GM23338 (cell line): ENCODE measurements around the gene LSM14A. TPM values are rescaled to one million over a fixed set of nuclear protein-coding genes. Genes with fewer than 3 reads are reported as not detected.

Experiments
- ATAC-seq: fragments of 200-7000 bp; cut with Tn5 transposase; 3 replicates; pipeline ENCODE4 v1.9.1; 2020
- DNase-seq: peaks from one replicate; pipeline ENCODE4 v3.0.0-alpha.2; 2015; ENCODE audit warnings: low spot score
- H2AFZ ChIP-seq: fragments of 200-600 bp; sonication (generic); 2 replicates; pipeline ENCODE4 v1.8.0; 2016; ENCODE audit warnings: antibody characterized with exemption, mild to moderate bottlenecking, moderate library complexity
- H3F3A ChIP-seq: fragments of 200-600 bp; sonication (generic); replicated peaks from 2 replicates; pipeline ENCODE4 v1.8.0; 2017; ENCODE audit warnings: antibody characterized with exemption, mixed run types, low read depth
- H3K27ac ChIP-seq: fragments of 200-600 bp; sonication (generic); 2 replicates; pipeline ENCODE4 v1.6.1; 2016; ENCODE audit warnings: low read depth
- H3K27me3 ChIP-seq: fragments of 200-600 bp; sonication (generic); 2 replicates; pipeline ENCODE4 v1.8.0; 2016; ENCODE audit warnings: mild to moderate bottlenecking, mixed run types, moderate library complexity; ENCODE audit not compliant: insufficient read depth
- H3K36me3 ChIP-seq: fragments of 200-600 bp; sonication (generic); 2 replicates; pipeline ENCODE4 v1.8.0; 2016; ENCODE audit warnings: mild to moderate bottlenecking; ENCODE audit not compliant: insufficient read depth
- H3K4me1 ChIP-seq: fragments of 200-600 bp; sonication (generic); 2 replicates; pipeline ENCODE4 v1.8.0; 2016; ENCODE audit warnings: mild to moderate bottlenecking, moderate library complexity; ENCODE audit not compliant: insufficient read depth
- H3K4me2 ChIP-seq: fragments of 200-600 bp; sonication (generic); 2 replicates; pipeline ENCODE4 v1.7.1; 2017; ENCODE audit warnings: mixed run types
- H3K4me3 ChIP-seq: fragments of 200-600 bp; sonication (generic); 2 replicates; pipeline ENCODE4 v1.6.1; 2016; ENCODE audit warnings: mixed run types
- H3K79me2 ChIP-seq: fragments of 200-600 bp; sonication (generic); replicated peaks from 2 replicates; pipeline ENCODE4 v1.8.0; 2017; ENCODE audit warnings: mild to moderate bottlenecking; ENCODE audit not compliant: insufficient read depth
- H3K9me2 ChIP-seq: fragments of 200-600 bp; sonication (generic); 2 replicates; pipeline ENCODE4 v1.8.0; 2017; ENCODE audit not compliant: insufficient read depth
- H4K20me1 ChIP-seq: fragments of 200-600 bp; sonication (generic); replicated peaks from 2 replicates; pipeline ENCODE4 v1.8.0; 2017; ENCODE audit warnings: mild to moderate bottlenecking; ENCODE audit not compliant: insufficient read depth
- H3K27ac Mint-ChIP-seq: 2 replicates; pipeline ENCODE4 v1.8.0; 2020; ENCODE audit warnings: inconsistent platforms, mild to moderate bottlenecking, moderate library complexity, mixed read lengths
- H3K27me3 Mint-ChIP-seq: 3 replicates; pipeline ENCODE4 v1.8.0; 2022; ENCODE audit warnings: low read depth, mild to moderate bottlenecking, moderate library complexity, mixed read lengths, inconsistent platforms; ENCODE audit not compliant: insufficient read depth, poor library complexity
- H3K36me3 Mint-ChIP-seq: 3 replicates; pipeline ENCODE4 v1.8.0; 2021; ENCODE audit warnings: low read depth, mild to moderate bottlenecking, inconsistent platforms, moderate library complexity, mixed read lengths
- H3K4me1 Mint-ChIP-seq: 3 replicates; pipeline ENCODE4 v1.8.0; 2020; ENCODE audit warnings: mild to moderate bottlenecking, inconsistent platforms, mixed read lengths
- H3K4me3 Mint-ChIP-seq: 3 replicates; pipeline ENCODE4 v1.8.0; 2021; ENCODE audit warnings: moderate library complexity, mild to moderate bottlenecking, inconsistent platforms, mixed read lengths
- H3K9me3 Mint-ChIP-seq: 3 replicates; pipeline ENCODE4 v1.8.0; 2020; ENCODE audit warnings: moderate library complexity, mild to moderate bottlenecking, inconsistent platforms, mixed read lengths
- CREB1 ChIP-seq: fragments of 250-450 bp; sonication (Bioruptor Pico); IDR thresholded peaks from 2 replicates; pipeline ENCODE4 v1.5.0; 2020; ENCODE audit warnings: low read depth, mild to moderate bottlenecking, moderate library complexity
- EZH2 ChIP-seq: fragments of 200-600 bp; sonication (generic); IDR thresholded peaks from one replicate; pipeline ENCODE4 v1.8.0; 2017; ENCODE audit warnings: antibody characterized with exemption, mild to moderate bottlenecking, low read depth; ENCODE audit not compliant: unreplicated experiment
- EZH2phosphoT487 ChIP-seq: fragments of 200-600 bp; sonication (generic); IDR thresholded peaks from one replicate; pipeline ENCODE4 v1.8.1; 2018; ENCODE audit warnings: antibody characterized with exemption; ENCODE audit not compliant: unreplicated experiment
- JUNB ChIP-seq: IDR thresholded peaks from one replicate; pipeline ENCODE4 v1.6.1; 2016; ENCODE audit warnings: antibody characterized with exemption; ENCODE audit not compliant: unreplicated experiment
- NANOG ChIP-seq: IDR thresholded peaks from 2 replicates; pipeline ENCODE4 v1.6.1; 2016; ENCODE audit warnings: antibody characterized with exemption, borderline replicate concordance
- POLR2AphosphoS5 ChIP-seq: IDR thresholded peaks from 2 replicates; pipeline ENCODE4 v1.6.1; 2016; ENCODE audit warnings: antibody characterized with exemption, low read depth
- STAT1 ChIP-seq: IDR thresholded peaks from one replicate; pipeline ENCODE4 v1.6.1; 2016; ENCODE audit warnings: antibody characterized with exemption; ENCODE audit not compliant: unreplicated experiment
- ZNF114 ChIP-seq: fragments of 250-450 bp; sonication (Bioruptor Pico); IDR thresholded peaks from 2 replicates; pipeline ENCODE4 v1.5.0; 2020; ENCODE audit warnings: mild to moderate bottlenecking, moderate library complexity
- ZNF331 ChIP-seq: fragments of 250-450 bp; sonication (Bioruptor Pico); IDR thresholded peaks from 2 replicates; pipeline ENCODE4 v1.5.0; 2020; ENCODE audit warnings: low read depth, mild to moderate bottlenecking, moderate library complexity
- polyA plus RNA-seq: library from polyadenylated mRNA; unstranded; fragments of >200 nt; fragmentation: Nextera tagmentation; extraction: Ambion mirVana; gene quantifications from 2 replicates; pipeline ENCODE4 v1.2.1, GENCODE V29; 2016
- total RNA-seq: library from RNA; depleted of rRNA; stranded (reverse); fragments of >200 nt; shearing (Covaris generic); gene quantifications from 2 replicates; pipeline ENCODE4 v1.2.3, GENCODE V29; 2014
- TF ChIP-seq, protein P1 (sequence below): fragments of 250-450 bp; sonication (Bioruptor Pico); IDR thresholded peaks from 2 replicates; pipeline ENCODE4 v1.5.0; 2020; ENCODE audit warnings: mild to moderate bottlenecking, moderate library complexity
- TF ChIP-seq, protein P2 (sequence below): IDR thresholded peaks from 2 replicates; pipeline ENCODE4 v1.6.1; 2016; ENCODE audit warnings: antibody characterized with exemption
- TF ChIP-seq, protein P3 (sequence below), 2 experiments: fragments of 200-600 bp in 1 of 2; sonication (generic) in 1 of 2; conservative IDR thresholded peaks; 2 replicates each; pipeline versions ENCODE4 v1.5.1 to v1.6.1; 2016 to 2017; ENCODE audit warnings: antibody characterized with exemption in 2 of 2, low read depth in 2 of 2, mild to moderate bottlenecking in 2 of 2, moderate library complexity in 1 of 2
- TF ChIP-seq, protein P4 (sequence below): IDR thresholded peaks from one replicate; pipeline ENCODE4 v1.6.1; 2018; ENCODE audit warnings: antibody characterized with exemption; ENCODE audit not compliant: unreplicated experiment

LSM14A gene
- total and polyA plus RNA-seq, 2 experiments from 2014 or later, result 109 to 166 TPM

DNA sequence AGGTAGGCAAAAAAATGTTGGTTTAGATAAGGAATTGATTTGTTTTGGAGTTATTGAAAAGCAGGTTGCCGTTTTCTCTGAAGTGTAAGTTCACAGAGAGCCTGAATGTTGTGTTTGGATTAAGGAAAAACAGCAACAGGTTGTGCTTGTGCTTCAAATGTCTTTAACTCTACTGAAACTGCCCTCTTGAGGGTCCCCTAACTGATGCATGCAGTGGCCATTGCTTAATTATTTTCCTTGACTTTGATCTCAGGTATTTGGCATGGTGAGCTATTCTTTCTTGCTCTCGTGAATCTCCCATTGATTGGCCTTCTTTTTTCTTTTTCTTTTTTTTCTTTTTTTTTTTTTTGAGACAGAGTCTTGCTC is 85.2 kb downstream of the LSM14A start:
- no peak overlapping the region for H3K27ac ChIP-seq
- Mint-ChIP-seq H3K36me3 (no peaks in the 10 kb centered on the region), H3K27me3 (peaks cover 15% of the 10 kb centered on the region), H3K4me1 (peaks cover 22% of the 10 kb centered on the region), H3K27ac (no peak overlapping the region), H3K4me3 (no peak overlapping the region), H3K9me3 (peaks cover 3% of the 10 kb centered on the region; the same call in 1 of the 3 replicates)
- no peak for ATAC-seq
- no peaks in the 10 kb centered on the region for H3K36me3 ChIP-seq
- H2AFZ ChIP-seq, result no peak overlapping the region
- peaks cover 6% of the 10 kb centered on the region; the same call in 1 of the 2 replicates for H3F3A ChIP-seq
- no peak overlapping the region for H3K4me3 ChIP-seq
- TF ChIP-seq ZNF114 (CRISPR knock-in tag) (no peak), EZH2phosphoT487 (no peak), CREB1 (no peak), POLR2AphosphoS5 (no peak), EZH2 (no peak), NANOG (no peak), STAT1 (no peak), ZNF331 (no peak), JUNB (no peak)
- TF ChIP-seq, protein P1, sequence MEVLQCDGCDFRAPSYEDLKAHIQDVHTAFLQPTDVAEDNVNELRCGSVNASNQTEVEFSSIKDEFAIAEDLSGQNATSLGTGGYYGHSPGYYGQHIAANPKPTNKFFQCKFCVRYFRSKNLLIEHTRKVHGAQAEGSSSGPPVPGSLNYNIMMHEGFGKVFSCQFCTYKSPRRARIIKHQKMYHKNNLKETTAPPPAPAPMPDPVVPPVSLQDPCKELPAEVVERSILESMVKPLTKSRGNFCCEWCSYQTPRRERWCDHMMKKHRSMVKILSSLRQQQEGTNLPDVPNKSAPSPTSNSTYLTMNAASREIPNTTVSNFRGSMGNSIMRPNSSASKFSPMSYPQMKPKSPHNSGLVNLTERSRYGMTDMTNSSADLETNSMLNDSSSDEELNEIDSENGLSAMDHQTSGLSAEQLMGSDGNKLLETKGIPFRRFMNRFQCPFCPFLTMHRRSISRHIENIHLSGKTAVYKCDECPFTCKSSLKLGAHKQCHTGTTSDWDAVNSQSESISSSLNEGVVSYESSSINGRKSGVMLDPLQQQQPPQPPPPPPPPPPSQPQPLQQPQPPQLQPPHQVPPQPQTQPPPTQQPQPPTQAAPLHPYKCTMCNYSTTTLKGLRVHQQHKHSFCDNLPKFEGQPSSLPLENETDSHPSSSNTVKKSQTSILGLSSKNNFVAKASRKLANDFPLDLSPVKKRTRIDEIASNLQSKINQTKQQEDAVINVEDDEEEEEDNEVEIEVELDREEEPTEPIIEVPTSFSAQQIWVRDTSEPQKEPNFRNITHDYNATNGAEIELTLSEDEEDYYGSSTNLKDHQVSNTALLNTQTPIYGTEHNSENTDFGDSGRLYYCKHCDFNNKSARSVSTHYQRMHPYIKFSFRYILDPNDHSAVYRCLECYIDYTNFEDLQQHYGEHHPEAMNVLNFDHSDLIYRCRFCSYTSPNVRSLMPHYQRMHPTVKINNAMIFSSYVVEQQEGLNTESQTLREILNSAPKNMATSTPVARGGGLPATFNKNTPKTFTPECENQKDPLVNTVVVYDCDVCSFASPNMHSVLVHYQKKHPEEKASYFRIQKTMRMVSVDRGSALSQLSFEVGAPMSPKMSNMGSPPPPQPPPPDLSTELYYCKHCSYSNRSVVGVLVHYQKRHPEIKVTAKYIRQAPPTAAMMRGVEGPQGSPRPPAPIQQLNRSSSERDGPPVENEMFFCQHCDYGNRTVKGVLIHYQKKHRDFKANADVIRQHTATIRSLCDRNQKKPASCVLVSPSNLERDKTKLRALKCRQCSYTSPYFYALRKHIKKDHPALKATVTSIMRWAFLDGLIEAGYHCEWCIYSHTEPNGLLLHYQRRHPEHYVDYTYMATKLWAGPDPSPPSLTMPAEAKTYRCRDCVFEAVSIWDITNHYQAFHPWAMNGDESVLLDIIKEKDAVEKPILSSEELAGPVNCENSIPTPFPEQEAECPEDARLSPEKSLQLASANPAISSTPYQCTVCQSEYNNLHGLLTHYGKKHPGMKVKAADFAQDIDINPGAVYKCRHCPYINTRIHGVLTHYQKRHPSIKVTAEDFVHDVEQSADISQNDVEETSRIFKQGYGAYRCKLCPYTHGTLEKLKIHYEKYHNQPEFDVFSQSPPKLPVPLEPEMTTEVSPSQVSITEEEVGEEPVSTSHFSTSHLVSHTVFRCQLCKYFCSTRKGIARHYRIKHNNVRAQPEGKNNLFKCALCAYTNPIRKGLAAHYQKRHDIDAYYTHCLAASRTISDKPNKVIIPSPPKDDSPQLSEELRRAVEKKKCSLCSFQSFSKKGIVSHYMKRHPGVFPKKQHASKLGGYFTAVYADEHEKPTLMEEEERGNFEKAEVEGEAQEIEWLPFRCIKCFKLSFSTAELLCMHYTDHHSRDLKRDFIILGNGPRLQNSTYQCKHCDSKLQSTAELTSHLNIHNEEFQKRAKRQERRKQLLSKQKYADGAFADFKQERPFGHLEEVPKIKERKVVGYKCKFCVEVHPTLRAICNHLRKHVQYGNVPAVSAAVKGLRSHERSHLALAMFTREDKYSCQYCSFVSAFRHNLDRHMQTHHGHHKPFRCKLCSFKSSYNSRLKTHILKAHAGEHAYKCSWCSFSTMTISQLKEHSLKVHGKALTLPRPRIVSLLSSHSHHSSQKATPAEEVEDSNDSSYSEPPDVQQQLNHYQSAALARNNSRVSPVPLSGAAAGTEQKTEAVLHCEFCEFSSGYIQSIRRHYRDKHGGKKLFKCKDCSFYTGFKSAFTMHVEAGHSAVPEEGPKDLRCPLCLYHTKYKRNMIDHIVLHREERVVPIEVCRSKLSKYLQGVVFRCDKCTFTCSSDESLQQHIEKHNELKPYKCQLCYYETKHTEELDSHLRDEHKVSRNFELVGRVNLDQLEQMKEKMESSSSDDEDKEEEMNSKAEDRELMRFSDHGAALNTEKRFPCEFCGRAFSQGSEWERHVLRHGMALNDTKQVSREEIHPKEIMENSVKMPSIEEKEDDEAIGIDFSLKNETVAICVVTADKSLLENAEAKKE (CRISPR knock-in tag), result no peak
- TF ChIP-seq, protein P2, sequence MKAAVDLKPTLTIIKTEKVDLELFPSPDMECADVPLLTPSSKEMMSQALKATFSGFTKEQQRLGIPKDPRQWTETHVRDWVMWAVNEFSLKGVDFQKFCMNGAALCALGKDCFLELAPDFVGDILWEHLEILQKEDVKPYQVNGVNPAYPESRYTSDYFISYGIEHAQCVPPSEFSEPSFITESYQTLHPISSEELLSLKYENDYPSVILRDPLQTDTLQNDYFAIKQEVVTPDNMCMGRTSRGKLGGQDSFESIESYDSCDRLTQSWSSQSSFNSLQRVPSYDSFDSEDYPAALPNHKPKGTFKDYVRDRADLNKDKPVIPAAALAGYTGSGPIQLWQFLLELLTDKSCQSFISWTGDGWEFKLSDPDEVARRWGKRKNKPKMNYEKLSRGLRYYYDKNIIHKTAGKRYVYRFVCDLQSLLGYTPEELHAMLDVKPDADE, result no peak
- TF ChIP-seq, protein P3, sequence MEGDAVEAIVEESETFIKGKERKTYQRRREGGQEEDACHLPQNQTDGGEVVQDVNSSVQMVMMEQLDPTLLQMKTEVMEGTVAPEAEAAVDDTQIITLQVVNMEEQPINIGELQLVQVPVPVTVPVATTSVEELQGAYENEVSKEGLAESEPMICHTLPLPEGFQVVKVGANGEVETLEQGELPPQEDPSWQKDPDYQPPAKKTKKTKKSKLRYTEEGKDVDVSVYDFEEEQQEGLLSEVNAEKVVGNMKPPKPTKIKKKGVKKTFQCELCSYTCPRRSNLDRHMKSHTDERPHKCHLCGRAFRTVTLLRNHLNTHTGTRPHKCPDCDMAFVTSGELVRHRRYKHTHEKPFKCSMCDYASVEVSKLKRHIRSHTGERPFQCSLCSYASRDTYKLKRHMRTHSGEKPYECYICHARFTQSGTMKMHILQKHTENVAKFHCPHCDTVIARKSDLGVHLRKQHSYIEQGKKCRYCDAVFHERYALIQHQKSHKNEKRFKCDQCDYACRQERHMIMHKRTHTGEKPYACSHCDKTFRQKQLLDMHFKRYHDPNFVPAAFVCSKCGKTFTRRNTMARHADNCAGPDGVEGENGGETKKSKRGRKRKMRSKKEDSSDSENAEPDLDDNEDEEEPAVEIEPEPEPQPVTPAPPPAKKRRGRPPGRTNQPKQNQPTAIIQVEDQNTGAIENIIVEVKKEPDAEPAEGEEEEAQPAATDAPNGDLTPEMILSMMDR (conservative IDR thresholded peaks at IDR 0.05; ENCODE audit: low read depth in 2 of 2), result no peak
- TF ChIP-seq, protein P4, sequence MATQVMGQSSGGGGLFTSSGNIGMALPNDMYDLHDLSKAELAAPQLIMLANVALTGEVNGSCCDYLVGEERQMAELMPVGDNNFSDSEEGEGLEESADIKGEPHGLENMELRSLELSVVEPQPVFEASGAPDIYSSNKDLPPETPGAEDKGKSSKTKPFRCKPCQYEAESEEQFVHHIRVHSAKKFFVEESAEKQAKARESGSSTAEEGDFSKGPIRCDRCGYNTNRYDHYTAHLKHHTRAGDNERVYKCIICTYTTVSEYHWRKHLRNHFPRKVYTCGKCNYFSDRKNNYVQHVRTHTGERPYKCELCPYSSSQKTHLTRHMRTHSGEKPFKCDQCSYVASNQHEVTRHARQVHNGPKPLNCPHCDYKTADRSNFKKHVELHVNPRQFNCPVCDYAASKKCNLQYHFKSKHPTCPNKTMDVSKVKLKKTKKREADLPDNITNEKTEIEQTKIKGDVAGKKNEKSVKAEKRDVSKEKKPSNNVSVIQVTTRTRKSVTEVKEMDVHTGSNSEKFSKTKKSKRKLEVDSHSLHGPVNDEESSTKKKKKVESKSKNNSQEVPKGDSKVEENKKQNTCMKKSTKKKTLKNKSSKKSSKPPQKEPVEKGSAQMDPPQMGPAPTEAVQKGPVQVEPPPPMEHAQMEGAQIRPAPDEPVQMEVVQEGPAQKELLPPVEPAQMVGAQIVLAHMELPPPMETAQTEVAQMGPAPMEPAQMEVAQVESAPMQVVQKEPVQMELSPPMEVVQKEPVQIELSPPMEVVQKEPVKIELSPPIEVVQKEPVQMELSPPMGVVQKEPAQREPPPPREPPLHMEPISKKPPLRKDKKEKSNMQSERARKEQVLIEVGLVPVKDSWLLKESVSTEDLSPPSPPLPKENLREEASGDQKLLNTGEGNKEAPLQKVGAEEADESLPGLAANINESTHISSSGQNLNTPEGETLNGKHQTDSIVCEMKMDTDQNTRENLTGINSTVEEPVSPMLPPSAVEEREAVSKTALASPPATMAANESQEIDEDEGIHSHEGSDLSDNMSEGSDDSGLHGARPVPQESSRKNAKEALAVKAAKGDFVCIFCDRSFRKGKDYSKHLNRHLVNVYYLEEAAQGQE, result no peak
- no peak overlapping the region for H3K4me2 ChIP-seq
- H3K27me3 ChIP-seq, result no peaks in the 10 kb centered on the region
- DNase-seq, result no peak
- no peaks in the 10 kb centered on the region for H3K9me2 ChIP-seq
- peaks cover 14% of the 10 kb centered on the region for H3K4me1 ChIP-seq
- H3K79me2 ChIP-seq, result peaks cover 58% of the 10 kb centered on the region
- peaks cover 28% of the 10 kb centered on the region; the same call in 1 of the 2 replicates for H4K20me1 ChIP-seq
